Putamen (tissue), 1 donor: Measurements from ENCODE around the gene RNASE7.
"Not testable (repeated sequence)": the region's sequence is repeated elsewhere in the genome, so short reads cannot be mapped to it uniquely, and the experiment has no call there.

Source experiments
- DNase-seq: peaks from one replicate; pipeline ENCODE4 v3.0.0-alpha.2; 2016; ENCODE audit warnings: low spot score

The RNASE7 gene

GRCh38 chr14:21023817-21024584, 18.2 kb upstream of the RNASE7 start:
- DNase-seq = no peak

- peak; percentile 84 for DNase-seq
Measured at GRCh38 chr14:21024585-21025370, 17.4 kb upstream of the RNASE7 start, which contains the start of gene NDRG2. TSS of gene NDRG2 (minus strand) at chr14:21025061. CDS start at chr14:21023315, 1,746 bp downstream.

- peak; percentile 92 for DNase-seq
Measured at GRCh38 chr14:21025371-21026273, 16.5 kb upstream of the RNASE7 start.

- DNase-seq = peak; percentile 97
Measured at GRCh38 chr14:21026274-21026987, 15.7 kb upstream of the RNASE7 start.

- DNase-seq = no peak
Measured at GRCh38 chr14:21026988-21027315, 15.2 kb upstream of the RNASE7 start.

- no peak for DNase-seq
Measured at GRCh38 chr14:21029917-21030316, 12.2 kb upstream of the RNASE7 start, which contains the start of gene TPPP2. TSS of gene TPPP2 (plus strand) at chr14:21030217. CDS start at chr14:21030582, 365 bp downstream.

- DNase-seq = no peak
Measured at GRCh38 chr14:21030531-21030930, 11.6 kb upstream of the RNASE7 start.

GRCh38 chr14:21032326-21033132, 9.6 kb upstream of the RNASE7 start:
- no peak for DNase-seq

- no peak for DNase-seq
Measured at GRCh38 chr14:21033133-21033698, 8.9 kb upstream of the RNASE7 start.

GRCh38 chr14:21034707-21035106, 7.5 kb upstream of the RNASE7 start, which contains the start of gene RNASE13:
TSS of gene RNASE13 (minus strand) at chr14:21034807. CDS start at chr14:21034288, 519 bp downstream.
- DNase-seq = no peak

- DNase-seq = no peak
Measured at GRCh38 chr14:21036751-21037150, 5.4 kb upstream of the RNASE7 start.

GRCh38 chr14:21037156-21037555, 5.0 kb upstream of the RNASE7 start:
- no peak for DNase-seq

- peak; percentile 89 for DNase-seq
Measured at GRCh38 chr14:21038441-21039422, 3.4 kb upstream of the RNASE7 start.

- peak; percentile 85 for DNase-seq
Measured at GRCh38 chr14:21039585-21040369, 2.4 kb upstream of the RNASE7 start.

GRCh38 chr14:21040370-21040925, 1.7 kb upstream of the RNASE7 start:
- no peak for DNase-seq

GRCh38 chr14:21040941-21041340, 1.2 kb upstream of the RNASE7 start:
- not testable (repeated sequence) for DNase-seq

GRCh38 chr14:21042918-21043317, 756 bp downstream of the RNASE7 start:
- DNase-seq = peak; percentile 74
